MCF 10A (cell line): ENCODE measurements around the gene CLC. TPM values are rescaled to one million over a fixed set of nuclear protein-coding genes. Genes with fewer than 3 reads are reported as not detected.

Experiments used
- BruUV-seq: library from RNA; stranded (reverse); fragments of 400-500 nt; replicated peaks from 2 replicates; lab custom pipeline; 2021; lab: Mats Ljungman, UMichigan
- CTCF ChIA-PET: fragments of 300-600 bp; sonication (Branson Sonifier 250); formaldehyde crosslinking; extraction: SDS; loops from one replicate; lab custom pipeline; 2021; ENCODE audit warnings: antibody characterized with exemption, inconsistent platforms; lab: Yijun Ruan, JAX
- POLR2A ChIA-PET: fragments of 300-600, 350-650 bp; sonication (Branson Sonifier 250); formaldehyde crosslinking; extraction: SDS; loops from one replicate; lab custom pipeline; 2020; ENCODE audit warnings: antibody characterized with exemption, inconsistent platforms; lab: Yijun Ruan, JAX
- DNase-seq: peaks from one replicate; pipeline ENCODE4 v3.0.0-alpha.2; 2018; ENCODE audit not compliant: unreplicated experiment
- H3K27ac Mint-ChIP-seq: one replicate; pipeline ENCODE4 v1.8.0; 2022; ENCODE audit warnings: mild to moderate bottlenecking, low read depth, mixed read lengths; ENCODE audit not compliant: unreplicated experiment
- H3K27me3 Mint-ChIP-seq: one replicate; pipeline ENCODE4 v1.8.0; 2022; ENCODE audit warnings: mixed read lengths; ENCODE audit not compliant: insufficient read depth, unreplicated experiment
- H3K36me3 Mint-ChIP-seq: one replicate; pipeline ENCODE4 v1.8.0; 2022; ENCODE audit warnings: mild to moderate bottlenecking, moderate library complexity, mixed read lengths; ENCODE audit not compliant: insufficient read depth, unreplicated experiment
- H3K4me1 Mint-ChIP-seq: one replicate; pipeline ENCODE4 v1.8.0; 2022; ENCODE audit warnings: mixed read lengths; ENCODE audit not compliant: insufficient read depth, unreplicated experiment
- H3K4me3 Mint-ChIP-seq: one replicate; pipeline ENCODE4 v1.8.0; 2022; ENCODE audit warnings: mild to moderate bottlenecking, moderate library complexity, mixed read lengths; ENCODE audit not compliant: unreplicated experiment
- H3K9me3 Mint-ChIP-seq: one replicate; pipeline ENCODE4 v1.8.0; 2022; ENCODE audit warnings: mixed read lengths; ENCODE audit not compliant: unreplicated experiment
- intact Hi-C: fragments of 100-400 bp; cut with micrococcal nuclease; formaldehyde crosslinking; loops from 2 replicates; pipeline ENCODE4 v1.14.1; 2022
- total RNA-seq: library from RNA; stranded (reverse); gene quantifications from 2 replicates; pipeline ENCODE4 v1.2.3, GENCODE V29; 2022
- TF ChIP-seq, protein P1 (sequence below): fragments of 200-600 bp; IDR thresholded peaks from one replicate; pipeline ENCODE4 v1.8.0; 2022; ENCODE audit warnings: antibody characterized with exemption, mild to moderate bottlenecking; ENCODE audit not compliant: unreplicated experiment

CLC gene
- total RNA-seq, 1 experiment from 2014 or later: not detected

GRCh38 chr19:39738814-39739213, 985 bp upstream of the CLC start:
- H3K27me3 Mint-ChIP-seq: peaks cover 84% of the 10 kb centered on the region
- BruUV-seq: no TSS peak
- no peak overlapping the region for H3K27ac Mint-ChIP-seq
- POLR2A ChIA-PET: no interaction called here
- TF ChIP-seq, protein P1, sequence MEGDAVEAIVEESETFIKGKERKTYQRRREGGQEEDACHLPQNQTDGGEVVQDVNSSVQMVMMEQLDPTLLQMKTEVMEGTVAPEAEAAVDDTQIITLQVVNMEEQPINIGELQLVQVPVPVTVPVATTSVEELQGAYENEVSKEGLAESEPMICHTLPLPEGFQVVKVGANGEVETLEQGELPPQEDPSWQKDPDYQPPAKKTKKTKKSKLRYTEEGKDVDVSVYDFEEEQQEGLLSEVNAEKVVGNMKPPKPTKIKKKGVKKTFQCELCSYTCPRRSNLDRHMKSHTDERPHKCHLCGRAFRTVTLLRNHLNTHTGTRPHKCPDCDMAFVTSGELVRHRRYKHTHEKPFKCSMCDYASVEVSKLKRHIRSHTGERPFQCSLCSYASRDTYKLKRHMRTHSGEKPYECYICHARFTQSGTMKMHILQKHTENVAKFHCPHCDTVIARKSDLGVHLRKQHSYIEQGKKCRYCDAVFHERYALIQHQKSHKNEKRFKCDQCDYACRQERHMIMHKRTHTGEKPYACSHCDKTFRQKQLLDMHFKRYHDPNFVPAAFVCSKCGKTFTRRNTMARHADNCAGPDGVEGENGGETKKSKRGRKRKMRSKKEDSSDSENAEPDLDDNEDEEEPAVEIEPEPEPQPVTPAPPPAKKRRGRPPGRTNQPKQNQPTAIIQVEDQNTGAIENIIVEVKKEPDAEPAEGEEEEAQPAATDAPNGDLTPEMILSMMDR: no peak
- CTCF ChIA-PET: interaction anchor here (0.7 kb wide), 1 partner anchor 12 kb away, joined by 3 read pairs; no protein-coding TSS in a partner anchor
- H3K4me1 Mint-ChIP-seq: no peaks in the 10 kb centered on the region
- DNase-seq: no peak
- H3K36me3 Mint-ChIP-seq: no peaks in the 10 kb centered on the region
- intact Hi-C loops: no loop called here
- H3K4me3 Mint-ChIP-seq: no peak overlapping the region
- no peaks in the 10 kb centered on the region for H3K9me3 Mint-ChIP-seq

DNA sequence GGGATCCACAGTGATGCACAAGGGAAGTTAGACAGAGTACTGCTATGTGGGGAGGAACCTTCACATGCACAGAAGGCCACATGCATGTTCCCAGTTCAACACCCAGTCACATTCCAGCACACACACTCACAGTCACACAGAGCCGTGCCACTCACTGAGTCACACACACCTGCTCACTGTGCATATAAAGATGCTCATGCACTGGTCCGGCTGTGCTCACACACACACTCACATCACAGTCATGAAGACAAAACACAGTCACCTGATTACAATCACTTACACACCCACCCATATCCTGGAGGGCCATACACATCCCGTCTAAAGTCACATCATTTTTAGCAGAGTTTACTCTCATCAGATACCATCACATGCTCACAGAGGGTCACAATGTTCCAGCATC, 478 bp downstream of the CLC start:
- H3K4me1 Mint-ChIP-seq: no peaks in the 10 kb centered on the region
- peaks cover 77% of the 10 kb centered on the region for H3K27me3 Mint-ChIP-seq
- ChIA-PET CTCF (no interaction called here), POLR2A (no interaction called here)
- intact Hi-C loops: no loop called here
- TF ChIP-seq, protein P1: no peak
- no TSS peak for BruUV-seq
- no peak for DNase-seq
- H3K27ac Mint-ChIP-seq: no peak overlapping the region
- H3K9me3 Mint-ChIP-seq: no peaks in the 10 kb centered on the region
- H3K36me3 Mint-ChIP-seq: no peaks in the 10 kb centered on the region
- no peak overlapping the region for H3K4me3 Mint-ChIP-seq

- no peaks in the 10 kb centered on the region for H3K36me3 Mint-ChIP-seq
- TF ChIP-seq, protein P1: no peak
- DNase-seq: no peak
- no TSS peak for BruUV-seq
- H3K27ac Mint-ChIP-seq: no peak overlapping the region
- H3K9me3 Mint-ChIP-seq: no peaks in the 10 kb centered on the region
- POLR2A ChIA-PET: no interaction called here
- CTCF ChIA-PET: no interaction called here
- intact Hi-C loops: no loop called here
- H3K27me3 Mint-ChIP-seq: peaks cover 65% of the 10 kb centered on the region
- no peaks in the 10 kb centered on the region for H3K4me1 Mint-ChIP-seq
- no peak overlapping the region for H3K4me3 Mint-ChIP-seq
Measured at GRCh38 chr19:39736088-39736487, 1.7 kb downstream of the CLC start.

DNA sequence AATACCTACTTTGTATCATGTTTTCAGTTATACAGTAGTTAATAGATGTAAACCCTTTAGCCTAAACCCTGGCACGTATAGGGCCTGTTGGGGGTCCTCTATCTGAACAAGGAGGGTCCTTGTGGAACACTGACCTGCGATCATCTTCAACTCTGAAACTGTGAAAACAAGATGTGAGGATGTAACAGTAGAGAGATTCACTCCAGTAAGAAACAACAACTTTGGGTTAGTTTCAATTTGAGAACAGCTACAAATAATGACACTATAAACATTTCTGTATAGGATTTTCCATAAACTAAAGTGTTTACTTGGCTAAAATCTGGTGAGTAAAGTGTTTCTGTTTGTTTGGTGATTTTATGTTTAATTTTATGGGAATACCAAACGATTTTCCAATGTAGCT, 2.1 kb downstream of the CLC start:
- peaks cover 62% of the 10 kb centered on the region for H3K27me3 Mint-ChIP-seq
- no peaks in the 10 kb centered on the region for H3K9me3 Mint-ChIP-seq
- no peak for DNase-seq
- BruUV-seq: no TSS peak
- no peaks in the 10 kb centered on the region for H3K4me1 Mint-ChIP-seq
- no peaks in the 10 kb centered on the region for H3K36me3 Mint-ChIP-seq
- TF ChIP-seq, protein P1: no peak
- H3K27ac Mint-ChIP-seq: no peak overlapping the region
- CTCF ChIA-PET: no interaction called here
- intact Hi-C loops: no loop called here
- POLR2A ChIA-PET: interaction anchor here (0.6 kb wide), 1 partner anchor 396 kb away, joined by 4 read pairs; no protein-coding TSS in a partner anchor
- H3K4me3 Mint-ChIP-seq: no peak overlapping the region
